GM12878 (cell line): Measurements from ENCODE around the gene LOXL3. TPM values are rescaled to one million over a fixed set of nuclear protein-coding genes. Genes with fewer than 3 reads are reported as not detected.
A peak's percentile ranks its signal among the peaks of the same experiment; 100 is the strongest.

Experiments used
- ETV6 ChIP-seq, 2 experiments: fragments of 450-650 bp in 1 of 2; IDR thresholded peaks in 1 of 2; conservative IDR thresholded peaks in 1 of 2; 2 replicates each; pipeline ENCODE4 v1.6.1; 2014; ENCODE audit warnings: antibody characterized with exemption in 1 of 2, borderline replicate concordance in 1 of 2, low read depth in 1 of 2, mild to moderate bottlenecking in 1 of 2, moderate library complexity in 1 of 2
- EZH2 ChIP-seq: IDR thresholded peaks from 2 replicates; pipeline ENCODE4 v1.6.1; 2012; ENCODE audit warnings: low read depth, mild to moderate bottlenecking, control low read depth, inconsistent platforms, low read length, borderline replicate concordance; ENCODE audit not compliant: control insufficient read depth
- HCFC1 ChIP-seq: fragments of 150-350 bp; IDR thresholded peaks from 2 replicates; pipeline ENCODE4 v1.6.1; 2014; ENCODE audit warnings: low read length
- KDM1A ChIP-seq: fragments of 200-600 bp; sonication (generic); IDR thresholded peaks from 2 replicates; pipeline ENCODE4 v1.6.1; 2016; ENCODE audit warnings: borderline replicate concordance
- MYB ChIP-seq: fragments of 150-350 bp; IDR thresholded peaks from 2 replicates; pipeline ENCODE4 v1.6.1; 2014; ENCODE audit warnings: mild to moderate bottlenecking, low read depth, low read length, borderline replicate concordance
- NFIC ChIP-seq: IDR thresholded peaks from 2 replicates; pipeline ENCODE4 v1.6.1; 2012; ENCODE audit warnings: low read depth, mild to moderate bottlenecking, inconsistent platforms, low read length, moderate library complexity
- NR2C1 ChIP-seq: fragments of 450-650 bp; IDR thresholded peaks from 2 replicates; pipeline ENCODE4 v1.6.1; 2017; ENCODE audit warnings: antibody characterized with exemption, mild to moderate bottlenecking, moderate library complexity
- NR2F1 ChIP-seq: fragments of 450-650 bp; conservative IDR thresholded peaks from 2 replicates; pipeline ENCODE4 v1.6.1; 2017; ENCODE audit warnings: mild to moderate bottlenecking
- PAX8 ChIP-seq: fragments of 450-650 bp; IDR thresholded peaks from 2 replicates; pipeline ENCODE4 v1.6.1; 2017; ENCODE audit warnings: mild to moderate bottlenecking, moderate library complexity
- POLR2A ChIP-seq: IDR thresholded peaks from 2 replicates; pipeline ENCODE4 v1.6.1; 2011; ENCODE audit warnings: low read depth, mild to moderate bottlenecking, low read length
- WRNIP1 ChIP-seq: IDR thresholded peaks from 2 replicates; pipeline ENCODE4 v1.6.1; 2011; ENCODE audit warnings: low read depth, low read length, improper control_type of control experiment, borderline replicate concordance
- polyA plus RNA-seq, 11 experiments: library from polyadenylated mRNA; depleted of rRNA in 4 of 11; unstranded in 6 of 11; stranded (reverse) in 5 of 11; fragments of >200 nt; fragmentation: Nextera tagmentation in 4 of 11; fragmentation: Illumina TruSeq in 1 of 11; extraction: Ambion mirVana in 4 of 11; extraction: Trizol in 1 of 11; gene quantifications; 1 replicate in 1 of 11; 2 replicates in 10 of 11; pipeline versions ENCODE4 v1.2.1 to v1.2.3, GENCODE V29; 2011 to 2016; ENCODE audit warnings: inconsistent platforms in 2 of 11, missing spikeins in 2 of 11, low read depth in 1 of 11
- total RNA-seq, 4 experiments: library from RNA; depleted of rRNA in 3 of 4; stranded (reverse); fragments of >200 nt in 3 of 4; fragmentation: Illumina TruSeq in 1 of 4; extraction: Trizol in 1 of 4; gene quantifications; 2 replicates each; pipeline versions ENCODE4 v1.2.1 to v1.2.3, GENCODE V29; 2013 to 2021
- TF ChIP-seq, protein P1 (sequence below): fragments of 450-650 bp; IDR thresholded peaks from 2 replicates; pipeline ENCODE4 v1.6.1; 2017; ENCODE audit warnings: borderline replicate concordance
- TF ChIP-seq, protein P2 (sequence below), 3 experiments: IDR thresholded peaks in 2 of 3; conservative IDR thresholded peaks in 1 of 3; 2 replicates each; pipeline ENCODE4 v1.5.1; 2011; ENCODE audit warnings: low read depth in 3 of 3, low read length in 3 of 3, mild to moderate bottlenecking in 3 of 3, control low read depth in 2 of 3, moderate library complexity in 2 of 3, inconsistent platforms in 1 of 3, mixed read lengths in 1 of 3; ENCODE audit not compliant: control insufficient read depth in 2 of 3, insufficient read depth in 1 of 3; ENCODE audit errors: extremely low read depth in 1 of 3
- TF ChIP-seq, protein P3 (sequence below): IDR thresholded peaks from 2 replicates; pipeline ENCODE4 v1.6.1; 2012; ENCODE audit warnings: low read length, inconsistent platforms
- TF ChIP-seq, protein P4 (sequence below): fragments of 150-350 bp; IDR thresholded peaks from 2 replicates; pipeline ENCODE4 v1.6.1; 2014; ENCODE audit warnings: mild to moderate bottlenecking, low read depth, low read length
- TF ChIP-seq, protein P5 (sequence below): fragments of 450-650 bp; IDR thresholded peaks from 2 replicates; pipeline ENCODE4 v1.6.1; 2016; ENCODE audit warnings: mild to moderate bottlenecking
- TF ChIP-seq, protein P6 (sequence below): IDR thresholded peaks from 2 replicates; pipeline ENCODE4 v1.6.1; 2012; ENCODE audit warnings: low read depth, low read length, improper control_type of control experiment
- TF ChIP-seq, protein P7 (sequence below): fragments of 450-650 bp; IDR thresholded peaks from 2 replicates; pipeline ENCODE4 v1.6.1; 2018; ENCODE audit warnings: mild to moderate bottlenecking, low read depth, moderate library complexity; ENCODE audit not compliant: partially characterized antibody

Gene LOXL3
- total and polyA plus RNA-seq, 10 of the 15 experiments (the other 5 are each of a cell fraction or from before 2014, with no cell fraction given): 6.2 to 40.9 (median 23.3) TPM

DNA sequence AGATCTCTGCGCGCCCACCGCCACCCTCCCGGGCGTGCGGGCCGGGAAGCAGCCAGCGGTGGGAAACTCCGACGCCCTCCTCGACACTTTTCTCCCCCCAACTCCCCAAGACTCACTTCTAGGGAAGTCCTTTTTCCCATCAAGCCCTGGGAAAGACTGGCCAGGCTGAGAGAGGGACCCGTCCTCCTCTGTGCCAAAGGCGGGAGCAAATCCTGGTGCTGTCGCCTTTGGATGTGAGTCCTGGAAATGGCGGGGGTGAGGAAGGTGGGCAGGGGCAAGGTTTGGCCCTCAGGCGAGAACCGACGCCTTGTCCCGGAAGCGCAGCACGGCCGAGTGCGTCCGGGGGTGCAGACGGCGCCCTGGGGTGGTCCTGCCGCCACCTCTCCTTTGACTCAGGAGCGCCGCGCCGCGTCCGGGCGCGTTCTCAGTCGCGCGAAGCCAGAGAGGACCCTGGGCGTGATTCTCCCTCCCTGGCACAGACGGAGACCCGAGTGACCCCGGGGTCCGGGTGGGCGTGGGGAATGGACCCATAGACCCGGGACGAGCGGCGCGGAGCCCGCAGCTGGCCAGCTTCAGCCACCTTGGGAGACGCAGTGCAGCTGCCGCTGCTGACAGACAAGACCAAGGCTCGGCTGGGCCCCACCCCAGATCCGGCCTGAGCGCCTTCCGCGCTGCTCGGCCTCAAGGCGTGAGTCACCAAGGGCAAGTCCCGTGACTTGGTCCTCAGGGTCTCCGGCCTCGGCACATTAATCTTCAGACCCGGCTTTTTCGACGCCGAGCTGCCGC lies 50.8 kb downstream of the LOXL3 start (continued):
- TF ChIP-seq NR2C1 (peak; percentile 42; the same call in 1 of the 2 replicates), HCFC1 (no peak), POLR2A (peak; percentile 83), NFIC (no peak), ETV6 (conservative IDR thresholded peaks at IDR 0.05 in 1 of 2, IDR thresholded peaks at IDR 0.05 in 1 of 2; ENCODE audit: borderline replicate concordance in 1 of 2, low read depth in 1 of 2) (no peak), WRNIP1 (no peak), NR2F1 (peak; percentile 87), KDM1A (no peak), PAX8 (no peak), MYB (no peak), EZH2 (no peak)
- TF ChIP-seq, protein P1, sequence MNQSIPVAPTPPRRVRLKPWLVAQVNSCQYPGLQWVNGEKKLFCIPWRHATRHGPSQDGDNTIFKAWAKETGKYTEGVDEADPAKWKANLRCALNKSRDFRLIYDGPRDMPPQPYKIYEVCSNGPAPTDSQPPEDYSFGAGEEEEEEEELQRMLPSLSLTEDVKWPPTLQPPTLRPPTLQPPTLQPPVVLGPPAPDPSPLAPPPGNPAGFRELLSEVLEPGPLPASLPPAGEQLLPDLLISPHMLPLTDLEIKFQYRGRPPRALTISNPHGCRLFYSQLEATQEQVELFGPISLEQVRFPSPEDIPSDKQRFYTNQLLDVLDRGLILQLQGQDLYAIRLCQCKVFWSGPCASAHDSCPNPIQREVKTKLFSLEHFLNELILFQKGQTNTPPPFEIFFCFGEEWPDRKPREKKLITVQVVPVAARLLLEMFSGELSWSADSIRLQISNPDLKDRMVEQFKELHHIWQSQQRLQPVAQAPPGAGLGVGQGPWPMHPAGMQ: no peak
- TF ChIP-seq, protein P2, sequence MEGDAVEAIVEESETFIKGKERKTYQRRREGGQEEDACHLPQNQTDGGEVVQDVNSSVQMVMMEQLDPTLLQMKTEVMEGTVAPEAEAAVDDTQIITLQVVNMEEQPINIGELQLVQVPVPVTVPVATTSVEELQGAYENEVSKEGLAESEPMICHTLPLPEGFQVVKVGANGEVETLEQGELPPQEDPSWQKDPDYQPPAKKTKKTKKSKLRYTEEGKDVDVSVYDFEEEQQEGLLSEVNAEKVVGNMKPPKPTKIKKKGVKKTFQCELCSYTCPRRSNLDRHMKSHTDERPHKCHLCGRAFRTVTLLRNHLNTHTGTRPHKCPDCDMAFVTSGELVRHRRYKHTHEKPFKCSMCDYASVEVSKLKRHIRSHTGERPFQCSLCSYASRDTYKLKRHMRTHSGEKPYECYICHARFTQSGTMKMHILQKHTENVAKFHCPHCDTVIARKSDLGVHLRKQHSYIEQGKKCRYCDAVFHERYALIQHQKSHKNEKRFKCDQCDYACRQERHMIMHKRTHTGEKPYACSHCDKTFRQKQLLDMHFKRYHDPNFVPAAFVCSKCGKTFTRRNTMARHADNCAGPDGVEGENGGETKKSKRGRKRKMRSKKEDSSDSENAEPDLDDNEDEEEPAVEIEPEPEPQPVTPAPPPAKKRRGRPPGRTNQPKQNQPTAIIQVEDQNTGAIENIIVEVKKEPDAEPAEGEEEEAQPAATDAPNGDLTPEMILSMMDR (IDR thresholded peaks at IDR 0.05 in 2 of 3, conservative IDR thresholded peaks at IDR 0.05 in 1 of 3; ENCODE audit: control insufficient read depth in 2 of 3, extremely low read depth in 1 of 3, insufficient read depth in 1 of 3, low read depth in 3 of 3, low read length in 3 of 3): peak; percentile 46 to 59 (median 49)
- TF ChIP-seq, protein P3, sequence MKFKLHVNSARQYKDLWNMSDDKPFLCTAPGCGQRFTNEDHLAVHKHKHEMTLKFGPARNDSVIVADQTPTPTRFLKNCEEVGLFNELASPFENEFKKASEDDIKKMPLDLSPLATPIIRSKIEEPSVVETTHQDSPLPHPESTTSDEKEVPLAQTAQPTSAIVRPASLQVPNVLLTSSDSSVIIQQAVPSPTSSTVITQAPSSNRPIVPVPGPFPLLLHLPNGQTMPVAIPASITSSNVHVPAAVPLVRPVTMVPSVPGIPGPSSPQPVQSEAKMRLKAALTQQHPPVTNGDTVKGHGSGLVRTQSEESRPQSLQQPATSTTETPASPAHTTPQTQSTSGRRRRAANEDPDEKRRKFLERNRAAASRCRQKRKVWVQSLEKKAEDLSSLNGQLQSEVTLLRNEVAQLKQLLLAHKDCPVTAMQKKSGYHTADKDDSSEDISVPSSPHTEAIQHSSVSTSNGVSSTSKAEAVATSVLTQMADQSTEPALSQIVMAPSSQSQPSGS: no peak
- TF ChIP-seq, protein P4, sequence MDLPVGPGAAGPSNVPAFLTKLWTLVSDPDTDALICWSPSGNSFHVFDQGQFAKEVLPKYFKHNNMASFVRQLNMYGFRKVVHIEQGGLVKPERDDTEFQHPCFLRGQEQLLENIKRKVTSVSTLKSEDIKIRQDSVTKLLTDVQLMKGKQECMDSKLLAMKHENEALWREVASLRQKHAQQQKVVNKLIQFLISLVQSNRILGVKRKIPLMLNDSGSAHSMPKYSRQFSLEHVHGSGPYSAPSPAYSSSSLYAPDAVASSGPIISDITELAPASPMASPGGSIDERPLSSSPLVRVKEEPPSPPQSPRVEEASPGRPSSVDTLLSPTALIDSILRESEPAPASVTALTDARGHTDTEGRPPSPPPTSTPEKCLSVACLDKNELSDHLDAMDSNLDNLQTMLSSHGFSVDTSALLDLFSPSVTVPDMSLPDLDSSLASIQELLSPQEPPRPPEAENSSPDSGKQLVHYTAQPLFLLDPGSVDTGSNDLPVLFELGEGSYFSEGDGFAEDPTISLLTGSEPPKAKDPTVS: no peak
- TF ChIP-seq, protein P5, sequence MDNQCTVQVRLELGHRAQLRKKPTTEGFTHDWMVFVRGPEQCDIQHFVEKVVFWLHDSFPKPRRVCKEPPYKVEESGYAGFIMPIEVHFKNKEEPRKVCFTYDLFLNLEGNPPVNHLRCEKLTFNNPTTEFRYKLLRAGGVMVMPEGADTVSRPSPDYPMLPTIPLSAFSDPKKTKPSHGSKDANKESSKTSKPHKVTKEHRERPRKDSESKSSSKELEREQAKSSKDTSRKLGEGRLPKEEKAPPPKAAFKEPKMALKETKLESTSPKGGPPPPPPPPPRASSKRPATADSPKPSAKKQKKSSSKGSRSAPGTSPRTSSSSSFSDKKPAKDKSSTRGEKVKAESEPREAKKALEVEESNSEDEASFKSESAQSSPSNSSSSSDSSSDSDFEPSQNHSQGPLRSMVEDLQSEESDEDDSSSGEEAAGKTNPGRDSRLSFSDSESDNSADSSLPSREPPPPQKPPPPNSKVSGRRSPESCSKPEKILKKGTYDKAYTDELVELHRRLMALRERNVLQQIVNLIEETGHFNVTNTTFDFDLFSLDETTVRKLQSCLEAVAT: no peak
- TF ChIP-seq, protein P6, sequence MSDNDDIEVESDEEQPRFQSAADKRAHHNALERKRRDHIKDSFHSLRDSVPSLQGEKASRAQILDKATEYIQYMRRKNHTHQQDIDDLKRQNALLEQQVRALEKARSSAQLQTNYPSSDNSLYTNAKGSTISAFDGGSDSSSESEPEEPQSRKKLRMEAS: no peak
- TF ChIP-seq, protein P7, sequence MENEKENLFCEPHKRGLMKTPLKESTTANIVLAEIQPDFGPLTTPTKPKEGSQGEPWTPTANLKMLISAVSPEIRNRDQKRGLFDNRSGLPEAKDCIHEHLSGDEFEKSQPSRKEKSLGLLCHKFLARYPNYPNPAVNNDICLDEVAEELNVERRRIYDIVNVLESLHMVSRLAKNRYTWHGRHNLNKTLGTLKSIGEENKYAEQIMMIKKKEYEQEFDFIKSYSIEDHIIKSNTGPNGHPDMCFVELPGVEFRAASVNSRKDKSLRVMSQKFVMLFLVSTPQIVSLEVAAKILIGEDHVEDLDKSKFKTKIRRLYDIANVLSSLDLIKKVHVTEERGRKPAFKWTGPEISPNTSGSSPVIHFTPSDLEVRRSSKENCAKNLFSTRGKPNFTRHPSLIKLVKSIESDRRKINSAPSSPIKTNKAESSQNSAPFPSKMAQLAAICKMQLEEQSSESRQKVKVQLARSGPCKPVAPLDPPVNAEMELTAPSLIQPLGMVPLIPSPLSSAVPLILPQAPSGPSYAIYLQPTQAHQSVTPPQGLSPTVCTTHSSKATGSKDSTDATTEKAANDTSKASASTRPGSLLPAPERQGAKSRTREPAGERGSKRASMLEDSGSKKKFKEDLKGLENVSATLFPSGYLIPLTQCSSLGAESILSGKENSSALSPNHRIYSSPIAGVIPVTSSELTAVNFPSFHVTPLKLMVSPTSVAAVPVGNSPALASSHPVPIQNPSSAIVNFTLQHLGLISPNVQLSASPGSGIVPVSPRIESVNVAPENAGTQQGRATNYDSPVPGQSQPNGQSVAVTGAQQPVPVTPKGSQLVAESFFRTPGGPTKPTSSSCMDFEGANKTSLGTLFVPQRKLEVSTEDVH: no peak
